ENCODE measurements around the gene SGPL1. TPM values are rescaled to one million over a fixed set of nuclear protein-coding genes. Genes with fewer than 3 reads are reported as not detected.

The SGPL1 gene
- total and polyA plus RNA-seq, 2 of the 8 experiments (the other 6 are each of a cell fraction or from before 2014, with no cell fraction given): 20.5 to 51.6 TPM

DNA sequence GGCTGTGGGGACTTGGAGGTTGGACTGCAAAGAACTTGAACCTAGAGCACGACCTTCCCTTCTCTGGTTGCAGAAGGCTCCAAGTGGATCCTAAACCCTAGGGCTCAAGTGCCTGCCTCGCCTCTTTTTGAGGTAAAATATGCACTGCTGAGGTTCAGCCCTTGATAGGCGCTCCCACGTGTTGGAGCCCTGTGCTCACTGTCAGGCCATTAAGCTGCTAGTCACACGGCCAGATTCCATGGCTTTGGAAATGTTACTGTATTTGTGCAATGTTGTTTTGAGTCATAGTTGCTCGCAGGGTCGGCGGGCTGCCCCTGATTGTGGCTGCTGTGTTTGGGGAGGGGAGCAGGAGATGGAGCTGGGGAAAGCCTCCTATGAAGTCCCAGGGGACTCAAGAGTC is 112.4 kb downstream of the SGPL1 start:
- Histone ChIP-seq H3K18ac (ENCODE audit: extremely low read depth, low read length) (no peak overlapping the region), H3K4me1 (replicated peaks in 1 of 4; ENCODE audit: control insufficient read depth in 3 of 4, insufficient read depth in 4 of 4, low read length in 3 of 4) (no peaks in the 10 kb centered on the region), H2AK5ac (ENCODE audit: low read depth, low read length) (no peak overlapping the region), H3K4me3 (ENCODE audit: extremely low read depth in 1 of 4, insufficient read depth in 2 of 4, low read depth in 3 of 4, low read length in 4 of 4) (no peak overlapping the region), H3K9me3 (ENCODE audit: insufficient read depth in 2 of 2, low read depth in 1 of 2, low read length in 1 of 2) (no peaks in the 10 kb centered on the region), H2BK120ac (replicated peaks; ENCODE audit: low read depth, low read length) (no peak overlapping the region), H3K27ac (ENCODE audit: low read depth, low read length) (no peak overlapping the region), H4K8ac (ENCODE audit: extremely low read depth, insufficient read depth, low read length) (no peak overlapping the region; the same call in 1 of the 2 replicates), H3K4me2 (ENCODE audit: insufficient read depth in 1 of 2, low read depth in 2 of 2, low read length in 2 of 2) (no peak overlapping the region), H4K91ac (replicated peaks; ENCODE audit: insufficient read length, low read length) (no peak overlapping the region), H3K4ac (replicated peaks; ENCODE audit: insufficient read length, low read depth, low read length) (no peak overlapping the region), H3K79me2 (ENCODE audit: control insufficient read depth in 1 of 2, insufficient read depth in 2 of 2, low read length in 2 of 2) (no peaks in the 10 kb centered on the region), H2AFZ (ENCODE audit: low read length) (no peak overlapping the region), H3K23ac (ENCODE audit: insufficient read length) (no peak overlapping the region), H4K5ac (ENCODE audit: insufficient read length, low read depth, low read length) (no peak overlapping the region), H3K56ac (replicated peaks; ENCODE audit: insufficient read length, low read depth, low read length) (no peak overlapping the region), H3K9ac (replicated peaks in 1 of 4; ENCODE audit: extremely low read depth in 1 of 4, low read depth in 3 of 4, low read length in 3 of 4) (0 out of 7 replicates have a peak overlapping the region, but pooled peaks of 1 of the 4 experiments have one; percentile 3), H2BK12ac (ENCODE audit: low read depth, low read length) (no peak overlapping the region), H3K14ac (ENCODE audit: insufficient read length) (no peak overlapping the region), H3K36me3 (ENCODE audit: control insufficient read depth in 2 of 4, insufficient read depth in 4 of 4, low read length in 3 of 4) (no peaks in the 10 kb centered on the region), H3K23me2 (ENCODE audit: low read depth, low read length) (no peaks in the 10 kb centered on the region), H2BK15ac (ENCODE audit: low read length) (no peak overlapping the region), H2BK20ac (ENCODE audit: low read length) (no peak overlapping the region), H4K20me1 (replicated peaks in 1 of 2; ENCODE audit: control insufficient read depth in 1 of 2, insufficient read depth in 2 of 2, low read length in 2 of 2) (no peaks in the 10 kb centered on the region), H2BK5ac (ENCODE audit: low read depth, low read length) (no peak overlapping the region), H3K27me3 (replicated peaks in 1 of 4; ENCODE audit: control insufficient read depth in 3 of 4, extremely low read depth in 1 of 4, insufficient read depth in 3 of 4, low read length in 3 of 4) (no peaks in the 10 kb centered on the region), H3K79me1 (ENCODE audit: low read depth, low read length) (no peaks in the 10 kb centered on the region)
- ChIA-PET CTCF (ENCODE audit: partially characterized antibody) (interaction anchor here (0.6 to 1.1 kb wide), 5 partner anchors 22 to 277 kb away, joined by 3 read pairs; no protein-coding TSS in a partner anchor), POLR2A (ENCODE audit: partially characterized antibody) (no interaction called here)
- no peak for DNase-seq (ENCODE audit: low read depth in 1 of 2, low spot score in 2 of 2)
- WGBS, 2 experiments (ENCODE audit: extremely low coverage in 1 of 2, insufficient coverage in 1 of 2, insufficient read length in 1 of 2, insufficient replicate concordance in 2 of 2, low coverage in 1 of 2, low lambda C conversion rate in 2 of 2, missing lambda C conversion rate in 1 of 2): 85% methylated on average over 8 of the region's 8 CpGs; no CpG with 5 or more reads in 1 of the 2 experiments
- no peak for FAIRE-seq
- TF ChIP-seq POLR2A (IDR thresholded peaks at IDR 0.05; ENCODE audit: control extremely low read depth in 1 of 2, low read depth in 2 of 2, low read length in 2 of 2) (no peak), YY1 (IDR thresholded peaks at IDR 0.05; ENCODE audit: low read depth, low read length) (no peak), SAP30 (IDR thresholded peaks at IDR 0.05; ENCODE audit: insufficient read depth, insufficient replicate concordance, low read length) (no peak), RFX5 (IDR thresholded peaks at IDR 0.05; ENCODE audit: borderline replicate concordance, low read depth, low read length) (no peak), TAF1 (IDR thresholded peaks at IDR 0.05; ENCODE audit: low read depth, low read length) (no peak), TCF12 (IDR thresholded peaks at IDR 0.05; ENCODE audit: low read depth, low read length) (no peak), SIN3A (conservative IDR thresholded peaks at IDR 0.05 in 1 of 2, IDR thresholded peaks at IDR 0.05 in 1 of 2; ENCODE audit: low read depth in 1 of 2, low read length in 2 of 2) (no peak), SP2 (IDR thresholded peaks at IDR 0.05; ENCODE audit: low read length) (no peak), PHF8 (conservative IDR thresholded peaks at IDR 0.05; ENCODE audit: low read depth, low read length) (no peak), RBBP5 (IDR thresholded peaks at IDR 0.05; ENCODE audit: borderline replicate concordance, low read depth, low read length) (no peak), CTBP2 (IDR thresholded peaks at IDR 0.05; ENCODE audit: borderline replicate concordance, insufficient read depth, insufficient read length, low read length) (no peak), EZH2 (IDR thresholded peaks at IDR 0.05; ENCODE audit: low read depth, low read length, severe bottlenecking) (no peak), GTF2F1 (IDR thresholded peaks at IDR 0.05; ENCODE audit: borderline replicate concordance, low read depth, low read length) (no peak), SUZ12 (IDR thresholded peaks at IDR 0.05; ENCODE audit: low read length) (no peak)
